Measurements from ENCODE around the gene THBS4. TPM values are rescaled to one million over a fixed set of nuclear protein-coding genes. Genes with fewer than 3 reads are reported as not detected.

Gene THBS4
- polyA plus RNA-seq, 1 of the 3 experiments (the other 2 are of a cell fraction): 1.1 TPM

DNA sequence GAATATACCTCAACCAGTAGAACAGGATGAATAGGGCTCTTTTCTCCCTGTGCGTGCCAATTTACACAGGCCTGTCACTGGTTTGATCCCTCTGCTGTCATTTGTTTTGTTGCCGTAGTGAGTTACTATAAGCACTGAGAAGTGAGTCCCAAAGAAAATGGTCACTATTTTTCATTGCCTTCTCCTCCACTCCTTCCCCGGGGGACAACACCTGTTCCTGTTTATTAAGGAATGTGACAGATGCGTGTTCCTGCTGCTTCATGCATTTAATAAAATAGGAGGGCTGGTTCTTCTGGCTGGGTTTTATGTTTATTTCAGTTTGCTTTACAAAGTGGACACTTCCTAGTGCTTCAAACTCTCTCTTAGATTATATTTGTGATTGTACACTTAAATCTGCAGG lies 6.4 kb downstream of the THBS4 start:
- no peak for DNase-seq
- Histone ChIP-seq H3K4me2 (no peak overlapping the region), H3K9ac (no peak overlapping the region), H3K79me2 (ENCODE audit: insufficient read depth) (no peaks in the 10 kb centered on the region), H3K9me2 (no peaks in the 10 kb centered on the region), H3K27ac (ENCODE audit: low read depth in 2 of 2, low read length in 1 of 2) (no peak overlapping the region), H3K4me1 (ENCODE audit: control insufficient read depth in 1 of 2, insufficient read depth in 2 of 2, low read depth in 1 of 2, low read length in 1 of 2) (peaks cover 0 to 2% of the 10 kb centered on the region in 2 experiments; a peak in 1 of 4 replicates), H3K36me3 (replicated peaks in 1 of 2; ENCODE audit: control insufficient read depth in 1 of 2, insufficient read depth in 2 of 2, low read length in 1 of 2) (no peaks in the 10 kb centered on the region), H3F3A (replicated peaks; ENCODE audit: insufficient read depth) (no peaks in the 10 kb centered on the region), H3K4me3 (ENCODE audit: low read depth in 2 of 2, low read length in 1 of 2) (no peak overlapping the region), H4K20me1 (ENCODE audit: insufficient read depth) (no peaks in the 10 kb centered on the region), H3K9me3 (no peaks in the 10 kb centered on the region), H3K27me3 (ENCODE audit: insufficient read depth) (no peaks in the 10 kb centered on the region; the same call in 1 of the 2 replicates), H2AFZ (ENCODE audit: low read depth) (no peak overlapping the region)
- TF ChIP-seq ELF1 (IDR thresholded peaks at IDR 0.05) (no peak), EZH2phosphoT487 (IDR thresholded peaks at IDR 0.05; ENCODE audit: borderline replicate concordance, low read depth) (no peak), YY1 (IDR thresholded peaks at IDR 0.05; ENCODE audit: low read depth) (no peak)
- TF ChIP-seq, protein P1, sequence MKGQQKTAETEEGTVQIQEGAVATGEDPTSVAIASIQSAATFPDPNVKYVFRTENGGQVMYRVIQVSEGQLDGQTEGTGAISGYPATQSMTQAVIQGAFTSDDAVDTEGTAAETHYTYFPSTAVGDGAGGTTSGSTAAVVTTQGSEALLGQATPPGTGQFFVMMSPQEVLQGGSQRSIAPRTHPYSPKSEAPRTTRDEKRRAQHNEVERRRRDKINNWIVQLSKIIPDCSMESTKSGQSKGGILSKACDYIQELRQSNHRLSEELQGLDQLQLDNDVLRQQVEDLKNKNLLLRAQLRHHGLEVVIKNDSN (IDR thresholded peaks at IDR 0.05; ENCODE audit: borderline replicate concordance, low read depth): no peak
- TF ChIP-seq, protein P2, sequence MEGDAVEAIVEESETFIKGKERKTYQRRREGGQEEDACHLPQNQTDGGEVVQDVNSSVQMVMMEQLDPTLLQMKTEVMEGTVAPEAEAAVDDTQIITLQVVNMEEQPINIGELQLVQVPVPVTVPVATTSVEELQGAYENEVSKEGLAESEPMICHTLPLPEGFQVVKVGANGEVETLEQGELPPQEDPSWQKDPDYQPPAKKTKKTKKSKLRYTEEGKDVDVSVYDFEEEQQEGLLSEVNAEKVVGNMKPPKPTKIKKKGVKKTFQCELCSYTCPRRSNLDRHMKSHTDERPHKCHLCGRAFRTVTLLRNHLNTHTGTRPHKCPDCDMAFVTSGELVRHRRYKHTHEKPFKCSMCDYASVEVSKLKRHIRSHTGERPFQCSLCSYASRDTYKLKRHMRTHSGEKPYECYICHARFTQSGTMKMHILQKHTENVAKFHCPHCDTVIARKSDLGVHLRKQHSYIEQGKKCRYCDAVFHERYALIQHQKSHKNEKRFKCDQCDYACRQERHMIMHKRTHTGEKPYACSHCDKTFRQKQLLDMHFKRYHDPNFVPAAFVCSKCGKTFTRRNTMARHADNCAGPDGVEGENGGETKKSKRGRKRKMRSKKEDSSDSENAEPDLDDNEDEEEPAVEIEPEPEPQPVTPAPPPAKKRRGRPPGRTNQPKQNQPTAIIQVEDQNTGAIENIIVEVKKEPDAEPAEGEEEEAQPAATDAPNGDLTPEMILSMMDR (IDR thresholded peaks at IDR 0.05): no peak
- TF ChIP-seq, protein P3, sequence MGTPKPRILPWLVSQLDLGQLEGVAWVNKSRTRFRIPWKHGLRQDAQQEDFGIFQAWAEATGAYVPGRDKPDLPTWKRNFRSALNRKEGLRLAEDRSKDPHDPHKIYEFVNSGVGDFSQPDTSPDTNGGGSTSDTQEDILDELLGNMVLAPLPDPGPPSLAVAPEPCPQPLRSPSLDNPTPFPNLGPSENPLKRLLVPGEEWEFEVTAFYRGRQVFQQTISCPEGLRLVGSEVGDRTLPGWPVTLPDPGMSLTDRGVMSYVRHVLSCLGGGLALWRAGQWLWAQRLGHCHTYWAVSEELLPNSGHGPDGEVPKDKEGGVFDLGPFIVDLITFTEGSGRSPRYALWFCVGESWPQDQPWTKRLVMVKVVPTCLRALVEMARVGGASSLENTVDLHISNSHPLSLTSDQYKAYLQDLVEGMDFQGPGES (IDR thresholded peaks at IDR 0.05; ENCODE audit: low read depth, low read length): no peak
- POLR2A ChIA-PET: no interaction called here
- CTCF ChIA-PET: no interaction called here
- 53% methylated on average over 4 of the region's 4 CpGs for WGBS (ENCODE audit: low lambda C conversion rate)

DNA sequence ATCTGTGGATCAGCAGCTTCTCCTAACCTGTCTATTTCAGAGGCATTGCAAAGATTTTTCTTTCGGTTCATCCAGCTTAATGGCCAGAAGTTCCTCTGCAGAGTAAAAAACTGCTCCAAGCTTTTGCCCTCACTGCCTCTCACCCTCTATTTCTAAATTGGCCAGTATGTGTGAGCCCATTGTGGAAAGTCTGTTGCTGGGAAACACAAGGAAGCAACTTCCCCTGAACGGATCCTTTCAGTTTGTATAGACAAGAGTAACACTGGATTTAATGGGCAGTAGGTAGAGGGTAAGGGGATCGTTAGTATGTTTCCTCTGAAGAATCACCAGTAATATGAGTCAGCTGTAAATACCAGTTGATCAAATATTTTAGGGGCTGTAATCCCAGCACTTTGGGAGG lies 7.2 kb downstream of the THBS4 start:
- H3K9me2 ChIP-seq: no peaks in the 10 kb centered on the region
- no peak overlapping the region for H3K4me2 ChIP-seq
- no peak overlapping the region for H3K4me3 ChIP-seq (ENCODE audit: low read depth in 2 of 2, low read length in 1 of 2)
- no peaks in the 10 kb centered on the region for H3K9me3 ChIP-seq
- CTCF ChIA-PET: interaction anchor here (0.7 kb wide), 1 partner anchor 41 kb away, joined by 3 read pairs; no protein-coding TSS in a partner anchor
- H3F3A ChIP-seq (replicated peaks; ENCODE audit: insufficient read depth): no peaks in the 10 kb centered on the region
- H3K36me3 ChIP-seq (replicated peaks in 1 of 2; ENCODE audit: control insufficient read depth in 1 of 2, insufficient read depth in 2 of 2, low read length in 1 of 2): no peaks in the 10 kb centered on the region
- WGBS (ENCODE audit: low lambda C conversion rate): 59% methylated on average over 3 of the region's 3 CpGs
- H4K20me1 ChIP-seq (ENCODE audit: insufficient read depth): no peaks in the 10 kb centered on the region
- H3K79me2 ChIP-seq (ENCODE audit: insufficient read depth): no peaks in the 10 kb centered on the region
- H3K27ac ChIP-seq (ENCODE audit: low read depth in 2 of 2, low read length in 1 of 2): no peak overlapping the region
- H3K27me3 ChIP-seq (ENCODE audit: insufficient read depth): no peaks in the 10 kb centered on the region; the same call in 1 of the 2 replicates
- no peak overlapping the region for H3K9ac ChIP-seq
- no peak for DNase-seq
- H3K4me1 ChIP-seq (ENCODE audit: control insufficient read depth in 1 of 2, insufficient read depth in 2 of 2, low read depth in 1 of 2, low read length in 1 of 2): peaks cover 0 to 2% of the 10 kb centered on the region in 2 experiments; a peak in 1 of 4 replicates
- POLR2A ChIA-PET: no interaction called here
- TF ChIP-seq YY1 (IDR thresholded peaks at IDR 0.05; ENCODE audit: low read depth) (no peak), SMC3 (IDR thresholded peaks at IDR 0.05; ENCODE audit: low read depth, low read length) (no peak), TEAD4 (IDR thresholded peaks at IDR 0.05; ENCODE audit: borderline replicate concordance, insufficient read depth) (no peak), JUND (IDR thresholded peaks at IDR 0.05) (no peak), SIN3A (IDR thresholded peaks at IDR 0.05; ENCODE audit: borderline replicate concordance, low read depth, low read length) (no peak), POLR2AphosphoS5 (IDR thresholded peaks at IDR 0.05; ENCODE audit: low read depth, low read length) (no peak), GABPA (IDR thresholded peaks at IDR 0.05; ENCODE audit: low read depth) (no peak), RFX5 (IDR thresholded peaks at IDR 0.05; ENCODE audit: low read length) (no peak), GATA2 (CRISPR knock-in tag; IDR thresholded peaks at IDR 0.05) (no peak), NRF1 (IDR thresholded peaks at IDR 0.05; ENCODE audit: low read depth, low read length) (no peak), RAD21 (IDR thresholded peaks at IDR 0.05; ENCODE audit: low read length) (no peak), RXRA (IDR thresholded peaks at IDR 0.05; ENCODE audit: borderline replicate concordance, low read depth) (no peak), NFIC (IDR thresholded peaks at IDR 0.05; ENCODE audit: borderline replicate concordance) (no peak), EP300 (IDR thresholded peaks at IDR 0.05; ENCODE audit: borderline replicate concordance in 1 of 2, low read depth in 1 of 2, low read length in 1 of 2) (no peak), FOXM1 (IDR thresholded peaks at IDR 0.05; ENCODE audit: low read depth) (no peak), FOXJ3 (CRISPR knock-in tag; IDR thresholded peaks at IDR 0.05) (no peak), ELF1 (IDR thresholded peaks at IDR 0.05) (no peak)
- TF ChIP-seq, protein P4, sequence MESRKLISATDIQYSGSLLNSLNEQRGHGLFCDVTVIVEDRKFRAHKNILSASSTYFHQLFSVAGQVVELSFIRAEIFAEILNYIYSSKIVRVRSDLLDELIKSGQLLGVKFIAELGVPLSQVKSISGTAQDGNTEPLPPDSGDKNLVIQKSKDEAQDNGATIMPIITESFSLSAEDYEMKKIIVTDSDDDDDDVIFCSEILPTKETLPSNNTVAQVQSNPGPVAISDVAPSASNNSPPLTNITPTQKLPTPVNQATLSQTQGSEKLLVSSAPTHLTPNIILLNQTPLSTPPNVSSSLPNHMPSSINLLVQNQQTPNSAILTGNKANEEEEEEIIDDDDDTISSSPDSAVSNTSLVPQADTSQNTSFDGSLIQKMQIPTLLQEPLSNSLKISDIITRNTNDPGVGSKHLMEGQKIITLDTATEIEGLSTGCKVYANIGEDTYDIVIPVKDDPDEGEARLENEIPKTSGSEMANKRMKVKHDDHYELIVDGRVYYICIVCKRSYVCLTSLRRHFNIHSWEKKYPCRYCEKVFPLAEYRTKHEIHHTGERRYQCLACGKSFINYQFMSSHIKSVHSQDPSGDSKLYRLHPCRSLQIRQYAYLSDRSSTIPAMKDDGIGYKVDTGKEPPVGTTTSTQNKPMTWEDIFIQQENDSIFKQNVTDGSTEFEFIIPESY (IDR thresholded peaks at IDR 0.05; ENCODE audit: borderline replicate concordance, low read depth): no peak
- H2AFZ ChIP-seq (ENCODE audit: low read depth): no peak overlapping the region

All from SK-N-SH (cell line).